NK-92 (cell line): ENCODE measurements around the gene SLC51A.
"Not testable (repeated sequence)": the region's sequence is repeated elsewhere in the genome, so short reads cannot be mapped to it uniquely, and the experiment has no call there.

Experiments
- DNase-seq: peaks from one replicate; lab custom pipeline; 2025; ENCODE audit not compliant: unreplicated experiment; lab: John Stamatoyannopoulos, UW

SLC51A gene

DNA sequence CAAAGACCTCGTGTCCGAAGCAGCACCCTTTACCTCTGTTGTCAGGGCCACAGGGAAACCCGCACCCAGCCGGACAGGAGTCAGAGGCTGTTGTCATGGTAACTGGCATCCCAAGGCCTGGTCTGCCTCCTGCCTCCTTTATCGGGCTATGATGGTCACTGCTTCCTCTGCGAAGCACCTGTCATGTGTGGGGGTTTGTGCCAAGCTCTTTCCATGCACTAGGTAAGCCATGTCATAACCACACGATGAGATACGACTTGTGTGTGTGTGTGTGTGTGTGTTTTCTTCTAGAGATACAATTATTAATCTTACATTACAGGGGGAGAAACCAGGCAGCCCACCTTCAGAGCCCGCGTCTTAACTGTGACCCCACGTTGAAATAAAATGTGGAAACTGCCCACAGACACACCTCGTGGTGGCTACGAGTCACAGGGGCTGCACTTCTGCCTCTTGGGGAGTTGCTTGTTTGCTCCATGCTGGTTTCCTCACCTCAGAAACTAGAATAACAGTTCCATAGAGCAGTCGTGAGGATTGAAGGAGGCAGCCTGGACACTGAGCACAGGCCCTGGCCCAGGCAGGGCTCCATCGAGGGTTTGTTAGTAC, 23.1 kb upstream of the SLC51A start:
- DNase-seq: no peak

DNA sequence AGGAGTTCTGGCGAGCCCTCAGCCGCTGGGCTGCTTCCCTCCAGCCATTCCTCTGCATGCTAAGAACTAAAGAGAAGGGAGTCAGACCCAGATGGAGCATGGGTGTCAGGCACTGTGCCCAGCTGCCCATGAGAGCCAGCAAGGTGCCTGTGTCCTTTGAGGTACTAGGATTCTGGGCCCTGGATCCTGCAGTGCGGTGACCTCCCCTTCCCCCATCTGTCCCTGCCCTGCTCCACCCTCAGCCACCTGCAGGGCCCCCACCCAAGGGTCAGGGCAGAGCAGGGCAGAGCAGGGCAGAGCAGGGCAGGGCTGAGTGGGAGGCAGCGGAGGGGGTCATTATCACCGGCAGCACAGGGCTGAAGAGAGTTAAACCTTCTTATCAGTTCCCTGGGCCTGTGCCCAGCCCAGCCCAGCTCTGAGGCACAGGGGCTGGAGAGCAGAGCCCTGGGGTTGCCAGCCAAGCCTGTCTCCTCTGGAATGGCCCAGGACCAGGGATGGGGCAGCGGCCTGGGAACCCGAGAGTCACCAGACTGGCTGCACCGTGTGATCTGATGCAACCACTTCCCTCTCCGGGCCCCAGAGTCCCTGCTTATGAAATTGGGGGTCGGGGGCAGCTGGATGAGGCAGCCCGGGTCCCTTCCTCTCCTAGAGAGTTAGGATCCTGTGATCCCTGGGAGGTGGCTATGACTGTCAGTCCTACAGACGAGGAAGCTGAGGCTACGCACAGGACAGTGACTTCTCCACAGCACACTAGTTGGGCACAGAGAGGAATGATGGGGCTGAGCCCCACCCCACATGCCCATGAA, 22.4 kb upstream of the SLC51A start:
- DNase-seq: no peak

DNA sequence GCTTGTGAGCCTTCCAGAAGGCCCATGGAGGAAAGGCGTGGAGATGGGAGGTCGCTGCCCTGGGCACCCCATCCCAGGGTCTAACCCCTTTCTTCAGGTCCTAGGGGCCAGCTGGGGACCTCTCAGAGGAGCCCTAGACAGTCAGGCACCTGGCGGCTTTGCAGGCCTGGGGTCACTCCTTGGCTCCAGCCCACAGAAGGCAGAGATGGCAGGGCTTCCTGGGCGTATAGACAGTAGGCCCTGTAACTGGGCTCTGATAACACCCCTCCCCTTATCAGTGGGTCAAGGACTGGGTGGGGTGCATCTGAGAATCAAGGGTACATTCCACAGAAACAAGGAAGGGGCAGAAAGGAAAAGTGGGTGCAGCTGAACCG, 21.8 kb upstream of the SLC51A start:
- no peak for DNase-seq

DNA sequence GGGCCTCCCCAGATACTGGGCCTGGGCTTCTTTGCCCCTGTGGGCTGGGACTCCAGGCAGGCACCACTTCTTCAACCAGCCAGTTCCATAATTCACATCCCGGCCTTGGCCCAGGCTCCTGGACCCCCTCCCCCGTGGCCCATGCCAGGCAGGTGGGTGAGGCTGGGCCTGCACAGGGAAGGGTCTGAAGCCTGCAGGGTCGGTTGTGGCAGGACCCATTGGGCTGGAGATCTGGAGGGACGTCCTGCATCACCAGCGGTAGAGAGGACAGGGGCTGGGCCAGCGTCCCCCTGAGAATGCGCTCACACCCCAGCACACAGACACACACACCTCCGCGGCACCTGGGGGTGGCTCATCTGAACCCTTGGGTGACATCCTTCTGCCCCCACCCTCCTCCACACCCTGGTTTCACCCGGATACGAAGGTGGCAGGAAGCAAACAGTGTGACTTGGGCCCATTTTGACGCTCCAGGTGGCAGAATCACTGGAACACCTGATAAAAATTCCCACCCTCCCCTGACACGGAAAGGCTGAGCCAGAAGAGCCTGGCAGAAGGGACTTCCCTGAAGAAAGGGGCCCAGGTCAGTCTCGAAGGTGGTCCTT, 20.6 kb upstream of the SLC51A start:
- no peak for DNase-seq

DNA sequence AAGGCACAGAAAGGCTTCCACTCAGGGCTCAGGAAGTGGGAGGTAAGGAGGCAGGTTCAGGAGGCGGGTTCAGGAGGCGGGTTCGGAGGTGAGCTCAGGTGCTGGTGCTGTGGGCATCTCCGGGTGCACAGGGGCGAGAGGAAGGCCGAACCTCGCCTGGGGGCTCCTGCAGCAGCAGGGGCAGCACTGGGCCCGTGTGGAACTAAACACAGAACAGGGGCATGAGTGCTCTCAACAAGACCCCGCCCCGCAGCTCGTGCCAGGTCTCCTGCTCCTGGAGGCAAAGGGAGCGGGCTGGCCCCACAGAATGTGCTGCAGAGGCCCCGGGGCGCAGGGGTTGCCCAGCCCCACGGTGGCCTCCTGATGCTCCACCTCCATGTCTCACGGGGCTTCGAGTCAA, 18.8 kb upstream of the SLC51A start:
- DNase-seq: no peak

DNA sequence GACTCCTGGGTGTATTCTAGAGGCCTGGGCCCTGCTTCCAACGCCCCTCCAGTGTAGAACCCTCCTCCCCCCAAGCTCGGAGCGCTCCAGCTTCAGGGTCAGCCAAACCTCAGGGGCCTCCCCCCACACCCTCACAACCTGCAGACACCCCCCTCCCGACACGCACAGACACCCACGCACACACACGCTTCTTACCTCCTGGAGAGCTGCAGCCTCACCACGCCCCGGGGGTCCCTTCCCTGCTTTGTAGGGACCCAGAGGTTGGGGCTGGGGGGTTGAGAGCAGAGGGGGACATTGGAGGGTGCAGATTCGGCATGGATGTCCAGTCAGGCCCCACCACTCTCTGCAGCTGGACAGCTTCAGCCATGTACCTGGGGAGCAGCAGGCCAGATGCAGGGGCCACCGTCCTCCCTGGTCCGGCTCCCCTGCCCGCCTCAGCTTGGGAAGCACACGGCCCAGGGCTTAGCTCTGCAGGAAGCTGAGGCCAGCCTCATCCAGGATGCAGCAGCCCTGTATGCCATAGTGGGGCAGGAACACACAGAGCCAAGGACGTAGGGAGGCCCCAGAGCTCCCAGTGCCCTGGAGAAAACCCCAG, 18.2 kb upstream of the SLC51A start:
- no peak for DNase-seq

DNA sequence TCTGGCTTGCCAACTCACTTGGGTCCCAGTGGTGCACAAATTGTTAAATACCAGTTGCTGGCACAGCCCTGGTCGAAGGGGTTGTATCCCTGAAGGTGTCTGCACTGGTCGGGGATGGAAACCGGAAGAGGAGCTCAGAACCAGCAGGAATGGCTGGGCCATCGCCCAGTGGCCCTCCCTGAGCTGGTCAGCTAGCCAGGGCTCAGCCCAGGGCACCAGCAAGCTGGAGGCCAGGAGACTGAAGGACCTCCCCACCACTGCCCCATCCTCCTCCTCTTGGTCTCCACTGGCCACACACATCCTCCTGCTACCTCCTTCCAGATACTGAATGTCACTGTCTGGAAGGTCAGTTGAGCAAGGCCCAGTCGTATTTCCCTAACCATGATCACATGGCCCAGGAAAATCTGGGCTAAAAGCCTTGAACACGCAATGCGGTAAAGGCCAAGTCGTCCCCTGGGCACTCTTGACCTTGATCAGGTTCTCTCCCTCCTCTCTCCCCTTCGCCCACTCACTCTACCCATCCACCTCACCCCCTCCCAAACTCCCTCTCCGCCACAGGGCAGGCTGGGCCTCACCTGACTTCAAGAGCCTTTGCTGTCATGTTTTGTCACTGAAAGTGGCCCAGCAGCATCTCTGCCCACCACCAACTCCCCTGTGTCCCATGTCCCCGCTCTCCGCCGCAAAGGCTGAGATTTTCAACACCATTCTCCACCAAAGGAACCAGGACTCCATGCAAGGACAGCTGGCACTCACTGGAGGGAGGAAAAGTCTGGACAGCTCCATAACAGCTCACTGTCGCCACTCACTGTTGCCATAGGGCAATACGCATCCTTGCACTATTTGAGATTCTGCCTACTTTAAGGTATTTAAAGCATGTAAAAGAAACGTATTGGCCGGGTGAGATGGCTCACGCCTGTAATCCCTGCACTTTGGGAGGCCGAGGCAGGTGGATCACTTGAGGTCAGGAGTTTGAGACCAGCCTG, 17.3 kb upstream of the SLC51A start:
- DNase-seq: no peak

DNA sequence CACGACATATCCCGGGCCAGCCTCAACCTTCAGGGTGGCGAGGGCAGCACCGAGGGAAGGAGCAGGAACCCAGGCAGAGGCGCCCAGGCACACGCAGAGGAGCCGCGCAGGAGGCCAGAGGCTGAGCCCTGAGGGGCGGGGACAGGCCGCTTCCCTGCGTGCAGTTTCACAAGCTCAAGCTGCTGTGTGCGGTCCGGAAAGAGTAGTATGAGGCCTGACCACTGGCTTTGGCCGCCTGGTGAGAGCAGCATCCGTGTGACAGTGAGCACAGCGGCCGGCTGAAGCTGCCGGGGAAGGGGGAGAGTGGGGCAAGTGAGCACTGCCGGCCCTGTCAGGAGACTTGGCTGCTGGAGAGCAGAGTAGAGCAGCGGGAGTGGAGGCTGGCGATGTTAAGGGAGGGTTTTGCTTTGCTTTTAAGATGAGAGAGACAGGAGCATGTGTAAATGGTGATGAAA, 13.8 kb upstream of the SLC51A start:
- no peak for DNase-seq

DNA sequence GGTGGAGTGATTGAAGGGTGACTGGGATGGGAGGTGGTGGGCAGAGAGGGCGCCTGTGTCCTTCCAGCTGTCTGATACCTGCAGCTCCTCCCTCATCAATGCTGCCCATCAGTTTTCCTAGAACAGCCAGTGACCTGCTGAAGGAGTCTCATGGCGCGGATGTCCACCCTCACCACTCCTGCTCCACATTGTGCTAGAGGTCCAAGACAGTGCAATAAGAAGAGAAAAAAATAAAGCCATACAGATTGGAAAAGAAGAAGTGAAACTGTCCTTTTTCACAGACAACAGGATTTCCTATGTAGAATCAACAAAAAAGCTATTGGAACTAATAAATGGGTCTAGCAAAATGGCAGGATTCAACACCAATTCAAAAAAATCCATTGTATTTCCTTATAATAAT, 12.5 kb upstream of the SLC51A start:
- no peak for DNase-seq

DNA sequence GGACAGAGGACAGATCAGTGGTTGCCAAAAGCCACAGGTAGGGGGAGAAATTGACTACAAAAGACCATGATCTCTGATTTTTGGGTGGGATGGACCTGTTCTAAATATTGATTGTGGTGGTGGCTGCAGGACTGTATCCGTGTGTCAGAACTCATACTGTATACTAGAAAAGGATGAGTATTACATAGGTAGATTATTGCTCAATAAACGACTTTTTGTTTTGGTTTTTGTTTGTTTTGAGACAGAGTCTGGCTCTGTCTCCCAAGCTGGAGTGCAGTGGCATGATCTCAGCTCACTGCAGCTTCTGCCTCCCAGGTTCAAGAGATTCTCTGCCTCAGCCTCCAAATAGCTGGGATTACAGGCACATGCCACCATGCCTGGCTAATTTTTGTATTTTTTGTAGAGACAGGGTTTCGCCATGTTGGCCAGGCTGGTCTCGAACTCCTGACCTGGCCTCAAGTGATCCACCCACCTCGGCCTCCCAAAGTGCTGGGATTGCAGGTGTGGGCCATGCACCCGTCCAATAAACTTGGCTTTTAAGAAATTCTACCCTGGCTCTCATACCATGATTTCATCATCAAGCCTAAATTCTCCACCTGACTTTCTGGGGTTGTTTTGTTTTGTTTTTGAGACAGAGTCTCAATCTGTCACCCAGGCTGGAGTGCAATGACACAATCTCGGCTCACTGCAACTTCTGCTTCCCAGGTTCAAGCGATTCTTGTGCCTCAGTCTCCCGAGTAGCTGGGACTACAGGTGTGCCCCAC, 10.7 kb upstream of the SLC51A start:
- not testable (repeated sequence) for DNase-seq

DNA sequence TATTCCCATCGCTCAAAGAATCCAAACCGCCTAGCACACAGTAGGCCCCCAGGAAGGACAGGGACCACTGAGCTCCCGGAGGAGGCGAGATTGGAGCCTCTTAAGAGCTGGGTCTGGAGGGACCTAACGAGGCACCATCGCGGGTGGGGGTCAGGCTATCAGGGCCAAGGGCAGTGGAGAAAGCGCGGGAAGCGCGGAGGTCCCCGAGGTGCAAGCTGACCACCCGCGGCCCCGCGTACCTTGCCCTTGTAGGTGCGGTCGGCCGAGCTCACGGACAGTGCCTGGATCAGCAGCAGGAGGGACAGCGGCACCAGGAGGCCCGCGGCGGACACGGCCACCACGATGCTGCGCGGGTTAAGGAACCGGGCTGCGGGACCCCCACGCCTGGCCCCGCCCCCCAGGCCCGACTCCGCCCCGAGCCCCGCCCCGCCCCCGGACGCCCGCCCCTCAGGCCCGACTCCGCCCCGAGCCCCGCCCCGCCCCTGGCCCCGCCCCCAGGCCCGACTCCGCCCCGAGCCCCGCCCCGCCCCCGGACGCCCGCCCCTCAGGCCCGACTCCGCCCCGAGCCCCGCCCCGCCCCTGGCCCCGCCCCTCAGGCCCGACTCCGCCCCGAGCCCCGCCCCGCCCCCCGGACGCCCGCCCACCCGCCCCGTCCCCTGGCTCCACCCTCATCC, 9.0 kb upstream of the SLC51A start:
- no peak for DNase-seq

DNA sequence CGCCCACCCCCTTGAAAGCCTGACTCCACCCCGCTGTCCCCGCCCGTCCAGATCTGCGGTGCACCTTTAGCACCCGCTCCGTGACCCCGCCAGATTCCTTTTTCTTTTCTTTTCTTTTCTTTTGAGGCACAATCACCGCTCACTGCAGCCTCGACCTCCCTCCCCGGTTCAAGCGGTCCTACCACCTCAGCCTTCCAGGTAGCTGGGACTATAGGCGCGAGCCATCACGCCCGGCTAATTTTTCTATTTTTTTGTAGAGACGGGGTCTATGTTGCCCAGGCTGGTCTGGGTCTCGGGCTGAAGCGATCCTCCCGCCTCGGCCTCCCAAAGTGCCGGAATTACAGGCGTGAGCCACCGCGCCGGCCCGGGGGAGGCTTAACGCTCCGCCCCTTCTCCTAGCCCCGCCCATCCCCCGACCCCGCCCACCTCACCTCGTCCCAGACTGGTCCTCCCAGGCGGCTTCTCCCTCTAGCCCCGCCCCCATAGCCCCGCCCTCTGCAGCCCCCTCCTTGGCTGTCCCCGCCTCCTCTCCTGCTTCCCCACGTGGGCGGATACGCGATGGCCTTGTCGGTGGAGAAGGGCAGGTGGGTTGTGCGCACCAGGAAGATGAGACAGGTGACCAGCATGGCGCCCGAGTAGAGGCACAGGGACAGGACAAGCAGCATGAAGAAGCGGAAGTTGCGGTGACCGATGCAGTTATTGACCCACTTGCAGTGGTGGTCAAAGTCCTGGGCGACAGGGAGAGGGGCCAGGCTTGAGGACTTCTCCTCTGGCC, 8.3 kb upstream of the SLC51A start:
- no peak for DNase-seq

DNA sequence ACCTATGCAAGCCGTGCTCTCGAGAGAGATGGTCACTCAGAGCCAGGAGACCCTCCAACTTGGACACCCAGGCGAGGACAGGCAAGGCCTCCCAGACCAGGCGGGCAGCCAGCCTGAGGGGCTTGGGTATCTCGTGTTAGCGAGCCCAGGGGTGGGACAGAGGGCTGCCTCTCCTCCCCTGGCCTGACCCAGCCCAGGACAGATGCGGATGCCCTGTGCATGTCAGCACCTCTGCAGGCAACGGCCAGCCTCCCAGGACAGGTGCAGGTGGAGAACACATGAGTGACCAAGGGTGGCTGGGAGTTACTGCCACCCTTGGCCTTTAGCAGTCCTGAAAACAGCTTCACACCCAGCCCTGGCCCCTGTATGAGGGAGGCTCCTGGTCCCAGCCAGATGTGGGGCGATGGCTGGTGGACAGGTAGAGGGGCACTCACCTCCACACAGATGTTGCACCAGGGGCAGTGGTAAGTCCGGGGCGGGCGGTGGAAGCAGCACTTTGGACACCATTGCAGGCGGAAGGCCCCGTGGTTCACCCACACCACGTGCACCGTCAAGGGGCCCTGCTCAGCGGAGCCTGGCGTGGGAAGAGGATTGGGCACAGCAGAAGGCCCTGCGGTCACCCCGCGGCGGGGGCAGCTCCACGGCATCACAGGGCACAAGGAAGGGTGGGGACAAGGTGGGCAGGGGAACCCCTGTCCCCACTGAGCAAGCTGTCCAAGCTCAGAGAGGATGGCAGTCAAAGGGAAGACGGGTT, 7.2 kb upstream of the SLC51A start:
- no peak for DNase-seq

DNA sequence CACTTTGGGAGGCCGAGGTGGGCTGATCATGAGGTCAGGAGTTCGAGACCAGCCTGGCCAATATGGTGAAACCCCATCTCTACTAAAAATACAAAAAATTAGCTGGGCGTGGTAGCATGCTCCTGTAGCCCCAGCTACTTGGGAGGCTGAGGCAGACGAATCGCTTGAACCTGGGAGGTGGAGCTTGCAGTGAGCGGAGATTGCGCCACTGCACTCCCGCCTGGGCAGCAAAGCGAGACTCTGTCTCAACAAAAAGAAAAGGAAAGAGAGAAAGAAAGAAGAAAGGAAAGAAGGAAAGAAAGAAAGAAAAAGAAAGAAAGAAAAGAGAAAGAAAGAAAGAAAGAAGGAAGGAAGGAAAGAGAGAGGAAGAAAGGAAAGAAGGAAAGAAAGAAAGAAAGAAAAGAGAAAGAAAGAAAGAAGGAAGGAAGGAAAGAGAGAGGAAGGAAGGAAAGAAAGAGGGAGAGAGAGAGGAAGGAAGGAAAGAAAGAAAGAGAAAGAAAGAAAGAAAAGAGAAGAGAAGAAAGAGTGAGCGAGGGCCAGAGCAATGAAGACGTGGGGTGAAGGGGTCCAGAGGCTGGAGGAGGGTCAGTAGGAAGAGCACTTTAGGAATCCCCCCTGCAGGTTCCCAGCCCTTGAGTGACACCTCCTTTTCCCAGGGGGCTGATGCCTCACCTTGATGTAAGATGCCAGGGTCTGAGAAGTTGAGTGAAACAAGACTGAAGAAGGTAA, 6.2 kb upstream of the SLC51A start:
- DNase-seq: not testable (repeated sequence)

DNA sequence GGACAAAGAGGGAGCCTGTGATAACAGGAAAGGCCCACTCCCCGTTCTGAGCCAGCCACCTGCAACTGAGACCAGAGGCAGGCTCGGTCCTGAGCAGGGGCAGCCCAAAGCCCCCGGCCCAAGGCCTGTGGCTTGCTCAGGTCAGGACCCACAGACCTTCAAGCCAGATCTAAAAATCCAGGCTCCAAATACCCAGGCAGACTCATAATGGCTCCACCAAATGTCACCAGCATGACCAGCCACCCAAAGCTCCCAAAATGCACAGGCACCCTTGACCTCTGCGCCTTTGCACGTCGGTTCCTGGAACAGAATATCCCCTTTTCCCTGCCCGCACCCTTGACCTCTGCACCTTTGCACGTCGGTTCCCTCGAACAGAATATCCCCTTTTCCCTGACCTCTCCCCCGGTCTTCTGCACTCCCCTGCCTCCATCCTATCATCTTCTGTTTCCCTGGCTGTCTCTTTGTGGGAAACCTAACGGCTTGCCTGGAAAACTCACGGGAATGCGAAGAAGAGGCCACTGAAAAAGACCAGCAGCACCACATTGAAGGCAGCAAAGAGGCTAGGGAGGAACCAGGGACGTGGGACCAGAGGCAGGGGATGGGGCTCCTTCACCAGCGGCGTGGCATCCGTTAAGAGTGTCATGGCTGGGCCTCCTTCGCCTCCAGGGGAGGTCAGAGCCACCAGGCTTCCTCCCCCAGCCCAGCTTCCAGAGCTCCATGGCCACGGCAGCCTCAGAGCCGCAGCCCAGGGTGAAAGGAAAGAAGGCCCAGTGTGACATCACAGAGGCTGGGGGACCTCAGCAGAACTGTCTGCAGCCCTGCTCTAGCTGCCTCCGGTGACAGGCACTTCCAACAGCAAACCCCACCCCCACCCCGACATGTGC, 5.4 kb upstream of the SLC51A start, which contains the start of gene ZDHHC19:
Gene ZDHHC19 (minus strand): TSS at position 728 of the 884 bp plus-strand sequence. CDS start 85 bp downstream, at position 643.
- no peak for DNase-seq

DNA sequence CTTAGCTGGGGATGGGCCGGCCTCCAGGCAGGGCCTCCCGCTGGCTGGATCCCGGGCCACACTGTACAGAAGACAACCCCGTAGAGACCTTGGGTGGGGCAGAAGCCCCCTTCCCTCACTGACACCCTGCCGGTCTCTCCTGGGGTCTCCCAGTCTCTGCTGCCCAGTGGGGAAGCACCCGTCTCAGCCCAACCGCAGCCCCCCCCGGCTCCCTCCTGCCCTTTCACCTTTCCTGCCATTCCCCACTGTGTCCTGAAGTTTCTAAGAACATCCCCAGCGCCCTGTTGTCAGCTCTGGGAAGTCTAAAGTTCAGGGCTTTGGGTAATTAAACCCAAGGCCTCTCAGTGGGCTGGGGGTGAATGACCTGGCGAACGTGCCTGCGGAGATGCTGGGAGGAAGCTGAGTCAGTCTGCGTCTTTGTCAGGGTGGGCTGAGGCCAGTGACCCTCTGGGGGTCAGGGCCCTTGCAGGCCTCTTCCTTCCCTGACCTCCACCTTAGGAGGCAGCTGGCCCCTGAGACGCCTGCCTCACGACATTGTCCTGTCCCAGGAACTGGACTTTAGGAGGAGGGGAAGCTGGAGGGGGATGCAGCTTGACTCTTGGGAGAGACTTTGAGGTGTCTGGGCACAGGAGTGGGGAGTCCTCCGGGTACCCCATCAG, 1.4 kb upstream of the SLC51A start:
- no peak for DNase-seq
